HL-60/S4 treated with phorbol 12-myristate 13-acetate at 8.2 ng/mL for 4 days and 3 days (cell line): ENCODE results near the gene SERTAD1.
"Not testable (repeated sequence)": the region's sequence is repeated elsewhere in the genome, so short reads cannot be mapped to it uniquely, and the experiment has no call there.

ENCODE experiments used
- in situ Hi-C: fragments of 300-500 bp; cut with MboI; formaldehyde crosslinking; loops from 2 replicates; pipeline ENCODE4 v1.15.0; 2022; ENCODE audit warnings: low sequenced_read_pairs

Gene SERTAD1

DNA sequence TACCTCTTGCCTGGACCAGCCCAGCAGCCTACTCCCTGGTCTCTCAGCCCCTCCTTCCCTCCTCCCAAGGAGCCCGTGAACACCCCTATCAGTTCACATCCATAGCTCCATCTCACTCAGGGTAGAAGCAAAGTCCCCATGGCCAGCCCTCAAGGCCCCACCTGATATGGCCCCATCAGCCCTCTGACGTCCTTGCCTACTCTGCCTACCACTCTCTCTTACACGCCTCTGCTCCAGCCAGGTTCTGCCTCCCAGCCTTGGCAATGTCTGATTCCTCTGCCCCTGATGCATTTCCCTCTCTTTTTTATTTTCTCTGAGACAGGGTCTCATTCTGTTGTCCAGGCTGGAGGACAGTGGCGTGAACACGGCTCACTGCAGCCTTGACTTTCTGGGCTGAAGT is 26.2 kb upstream of the SERTAD1 start:
- in situ Hi-C loops, result no loop called here

DNA sequence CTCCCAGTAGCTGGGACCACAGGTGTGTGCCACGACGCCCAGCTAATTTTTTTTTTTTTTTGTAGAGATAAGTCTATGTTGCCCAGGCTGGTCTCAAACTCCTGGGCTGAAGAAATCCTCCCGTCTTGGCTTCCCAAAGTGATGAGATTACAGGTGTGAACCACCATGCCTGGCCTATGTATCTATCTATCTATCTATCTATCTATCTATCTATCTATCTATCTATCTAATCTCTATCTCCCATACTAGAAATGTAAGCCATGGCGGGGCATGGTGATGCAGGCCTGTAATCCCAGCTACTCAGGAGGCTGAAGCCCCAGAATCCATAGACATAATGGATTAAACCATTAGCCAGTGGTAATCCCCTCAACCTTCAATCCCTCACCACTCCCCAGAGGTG is 24.9 kb upstream of the SERTAD1 start:
- in situ Hi-C loops, result no loop called here

DNA sequence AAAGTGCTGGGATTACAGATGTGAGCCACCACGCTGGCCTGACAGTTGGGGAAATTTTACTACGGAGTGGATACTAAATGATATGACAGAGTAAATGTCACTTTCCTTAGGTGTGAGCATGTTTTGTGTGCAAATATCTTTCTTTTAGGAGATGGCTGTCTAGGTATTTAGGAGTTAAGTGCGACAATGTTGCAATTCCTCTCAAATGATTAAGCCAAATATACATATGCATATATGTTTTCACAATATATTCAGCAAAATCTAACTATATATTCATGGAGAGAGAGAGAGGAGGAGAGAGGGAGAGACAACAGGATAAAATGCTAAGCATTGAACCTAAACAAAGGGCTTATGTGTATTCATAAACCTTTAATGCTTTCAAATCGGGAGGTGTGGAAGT is 23.7 kb upstream of the SERTAD1 start:
- in situ Hi-C loops, result no loop called here

DNA sequence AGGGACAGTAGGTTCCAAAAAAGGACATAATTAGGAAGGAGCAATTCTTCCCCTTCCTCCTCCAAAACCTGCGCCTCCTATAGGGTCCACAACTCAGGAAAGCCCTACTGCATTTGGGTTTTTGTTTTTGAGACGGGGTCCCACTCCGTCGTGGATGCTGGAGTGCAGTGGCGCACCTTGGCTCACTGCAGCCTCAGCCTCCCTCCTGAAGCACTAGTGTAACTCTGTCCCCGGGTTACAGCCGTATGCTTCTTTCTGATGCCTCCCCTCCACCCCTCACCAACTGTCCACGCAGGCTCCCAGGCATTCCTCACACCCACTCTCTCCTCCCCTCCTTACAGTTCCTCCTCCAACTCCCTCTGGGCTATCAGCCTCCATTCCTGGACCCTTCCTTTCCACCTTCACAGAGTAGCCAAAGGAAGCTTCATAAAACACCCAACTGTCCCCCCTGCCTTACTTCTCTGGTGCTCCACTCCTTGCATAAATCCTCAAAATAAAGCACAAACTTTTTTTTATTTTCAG is 20.5 kb upstream of the SERTAD1 start:
- in situ Hi-C loops, result no loop called here

DNA sequence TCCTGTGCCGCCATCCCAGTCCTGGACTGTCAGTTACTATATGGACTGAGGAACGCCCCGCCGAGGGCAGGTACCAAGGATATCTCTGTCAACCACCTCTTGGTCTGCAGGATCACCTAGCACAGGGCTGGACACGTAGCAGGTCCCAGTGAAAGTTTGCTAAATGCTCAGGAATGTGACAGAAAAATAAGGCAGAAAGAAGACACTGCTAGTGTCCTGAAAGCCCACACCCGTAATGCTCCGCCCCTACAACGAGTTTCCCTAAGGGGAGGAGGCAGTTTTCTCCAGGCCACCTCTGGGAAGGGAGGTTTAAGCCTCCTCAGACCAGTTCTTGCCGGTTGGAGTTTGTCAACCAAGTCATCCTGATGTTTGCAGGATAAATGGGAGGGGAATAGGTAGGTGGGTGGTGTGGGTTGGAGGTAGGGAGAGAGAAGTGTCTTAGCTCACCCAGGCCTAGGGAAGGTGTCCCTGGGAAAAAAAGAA is 20.0 kb upstream of the SERTAD1 start:
- in situ Hi-C loops, result no loop called here

DNA sequence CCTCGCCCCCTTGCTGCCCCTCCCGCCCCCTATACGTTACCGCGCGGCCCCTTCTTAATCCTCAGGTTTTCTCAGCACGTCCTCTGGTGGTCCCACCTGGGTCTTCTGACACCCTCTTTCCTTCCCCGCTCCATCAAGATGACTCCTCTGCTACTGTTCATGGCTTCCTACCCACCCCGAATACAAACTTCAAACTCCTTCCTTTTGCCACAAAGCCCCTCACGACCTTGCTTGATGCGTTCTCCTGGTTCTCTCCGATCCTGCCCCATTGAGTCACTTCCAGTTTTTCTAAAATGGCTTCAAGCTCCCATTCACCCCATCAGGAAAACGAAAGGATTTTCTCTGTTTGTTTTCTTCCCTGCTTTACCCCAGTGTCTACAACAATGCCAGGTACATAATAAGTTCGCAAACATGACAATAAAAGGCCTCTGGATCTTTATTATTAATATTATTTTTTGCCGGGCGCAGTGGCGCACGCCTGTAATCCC is 19.1 kb upstream of the SERTAD1 start:
- in situ Hi-C loops, result no loop called here

DNA sequence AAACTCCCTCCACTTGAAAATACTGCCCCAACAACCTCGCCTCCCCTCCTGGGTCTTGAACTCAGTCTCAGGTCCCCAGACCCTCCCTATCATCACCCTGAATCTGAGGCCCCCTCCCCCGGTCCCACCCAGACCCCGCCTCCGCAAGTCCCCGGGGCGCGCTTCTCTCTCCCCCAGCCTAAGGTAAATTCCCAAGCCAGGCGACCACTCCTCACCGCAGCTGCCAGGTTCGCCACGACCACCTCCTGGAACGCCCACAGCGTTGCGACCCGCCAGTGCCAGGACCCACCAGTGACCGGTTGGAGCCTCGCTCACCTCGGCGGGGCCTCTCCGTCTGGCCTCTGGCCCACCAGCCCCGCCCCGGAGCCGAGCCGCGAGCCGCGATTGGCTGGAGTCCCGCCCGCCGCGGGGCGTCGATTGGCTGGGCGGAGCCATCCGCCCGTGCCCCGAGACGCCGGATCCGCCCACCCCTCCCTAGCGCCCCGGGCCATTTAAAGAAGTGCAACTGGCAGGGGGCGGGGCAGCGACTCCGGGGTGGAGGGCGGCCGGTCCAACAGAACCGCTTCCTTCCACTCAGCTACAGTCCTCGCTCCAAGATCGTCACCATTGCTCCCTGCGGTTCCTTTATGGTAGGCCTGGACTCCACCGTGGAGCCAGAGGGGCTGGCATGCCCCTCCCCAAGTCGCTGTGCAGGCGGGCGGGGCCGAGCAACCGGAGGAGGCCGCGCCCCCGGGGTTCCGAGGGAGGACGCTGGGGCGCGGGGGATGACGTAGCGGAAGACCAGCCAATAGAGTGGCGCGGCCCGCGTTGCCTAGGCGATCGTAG is 18.4 kb upstream of the SERTAD1 start, which contains the start of gene SERTAD3:
TSS of gene SERTAD3 (minus strand) at position 336 of the 825 bp plus-strand sequence. CDS start 2,255 bp downstream, outside the sequence.
- in situ Hi-C loops, result no loop called here

DNA sequence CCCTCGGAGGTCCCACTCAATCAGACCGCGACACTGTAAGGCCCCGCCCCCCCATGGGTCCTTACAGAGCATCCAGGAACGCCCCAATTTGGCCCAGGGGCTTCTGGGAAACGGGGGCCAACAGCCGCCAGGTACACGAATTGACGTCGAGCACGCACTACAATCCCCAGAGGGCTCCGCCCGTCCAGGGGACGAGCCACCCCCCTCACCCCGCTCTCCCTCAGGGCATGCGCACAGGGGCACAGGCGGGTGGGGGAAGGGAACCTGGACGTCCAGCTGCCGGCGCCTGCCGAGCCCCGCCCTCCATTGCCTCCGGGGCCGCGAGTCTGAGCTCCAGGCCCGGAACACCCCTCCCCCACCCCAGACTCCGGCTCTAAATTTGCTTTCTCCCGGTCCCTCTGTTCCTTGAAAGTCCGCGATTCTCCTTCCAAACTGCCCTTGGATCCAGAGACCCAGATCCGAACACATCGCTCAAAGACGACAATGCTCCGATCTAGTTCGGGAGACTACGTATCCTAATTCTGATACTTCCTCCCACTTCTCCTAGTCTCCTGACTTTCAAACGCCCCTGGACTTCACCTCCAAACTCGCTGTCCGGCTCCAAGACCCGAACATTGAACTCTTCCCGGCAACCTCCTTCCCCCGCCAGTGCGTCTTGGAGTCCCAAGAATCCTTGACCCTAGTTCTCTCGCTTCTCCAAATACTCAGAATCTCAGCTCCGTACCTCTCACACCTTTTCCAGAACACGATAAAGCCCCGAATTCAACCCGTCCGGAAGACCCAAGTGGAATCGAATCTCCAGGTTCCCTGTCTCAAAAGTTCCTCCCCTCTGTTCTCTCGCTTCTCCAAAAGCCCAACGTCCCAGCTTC is 17.6 kb upstream of the SERTAD1 start:
- in situ Hi-C loops, result no loop called here

DNA sequence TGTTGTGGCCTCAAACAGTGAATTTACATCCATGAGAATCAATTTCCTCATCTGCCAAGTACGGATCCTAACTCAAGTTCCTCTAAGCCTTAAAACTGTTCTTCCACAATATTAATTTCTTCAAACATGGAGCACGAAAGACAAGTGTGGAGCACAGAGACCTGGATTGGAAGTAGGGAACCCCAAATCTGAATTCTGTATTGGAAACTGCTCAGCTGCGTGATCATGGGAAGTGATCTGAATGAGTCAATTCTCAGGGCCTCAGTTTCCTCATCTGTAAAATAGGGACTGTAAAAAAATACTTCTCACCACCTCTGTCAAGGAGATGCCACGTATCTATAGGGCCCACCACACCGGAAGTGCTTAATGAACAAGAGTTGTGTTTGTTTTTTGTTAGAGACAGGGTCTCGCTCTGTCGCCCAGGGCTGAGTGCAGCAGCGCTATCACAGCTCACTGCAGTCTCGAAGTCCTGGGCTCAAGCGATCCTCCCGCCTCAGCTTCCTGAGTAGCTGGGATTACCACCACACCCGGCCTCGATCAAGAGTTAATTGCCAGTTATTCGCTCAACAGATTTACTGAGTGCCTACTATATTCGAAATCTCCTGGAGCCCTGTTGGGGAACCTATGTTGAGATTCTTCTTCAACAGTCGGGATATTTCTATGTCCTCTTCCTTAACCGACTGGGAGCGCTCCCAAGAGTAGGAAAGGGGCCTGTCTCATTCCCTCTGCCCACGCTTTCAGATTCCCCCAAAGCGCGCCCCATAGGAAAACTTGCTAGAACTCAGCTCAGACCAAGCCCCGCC is 16.7 kb upstream of the SERTAD1 start:
- in situ Hi-C loops, result no loop called here

DNA sequence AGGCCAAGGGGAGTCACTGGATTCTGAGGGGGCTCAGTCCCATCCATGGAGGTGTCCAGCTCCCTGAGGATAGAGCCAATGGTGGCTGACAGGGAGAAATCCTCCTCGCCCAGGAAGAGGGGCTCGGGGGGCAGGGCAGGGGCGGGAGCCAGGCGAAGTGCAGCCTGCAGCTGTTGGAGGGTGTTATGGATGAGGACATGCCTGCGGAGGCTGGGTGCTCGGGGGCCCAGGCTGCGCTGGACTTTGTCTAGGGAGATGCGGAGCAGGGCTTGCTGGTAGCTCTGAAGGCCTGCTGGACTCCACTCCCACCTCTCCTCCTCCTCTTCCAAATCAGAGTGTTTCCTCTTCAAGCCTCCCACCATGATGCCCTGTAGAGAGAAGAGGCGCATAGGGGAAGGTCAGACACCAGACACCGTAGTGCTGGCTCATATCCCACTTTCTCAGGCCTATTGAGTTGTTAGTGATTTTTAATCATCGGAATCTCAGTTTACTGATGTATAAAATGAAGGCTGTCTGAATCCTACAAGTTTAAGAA is 16.0 kb upstream of the SERTAD1 start:
- in situ Hi-C loops, result no loop called here

DNA sequence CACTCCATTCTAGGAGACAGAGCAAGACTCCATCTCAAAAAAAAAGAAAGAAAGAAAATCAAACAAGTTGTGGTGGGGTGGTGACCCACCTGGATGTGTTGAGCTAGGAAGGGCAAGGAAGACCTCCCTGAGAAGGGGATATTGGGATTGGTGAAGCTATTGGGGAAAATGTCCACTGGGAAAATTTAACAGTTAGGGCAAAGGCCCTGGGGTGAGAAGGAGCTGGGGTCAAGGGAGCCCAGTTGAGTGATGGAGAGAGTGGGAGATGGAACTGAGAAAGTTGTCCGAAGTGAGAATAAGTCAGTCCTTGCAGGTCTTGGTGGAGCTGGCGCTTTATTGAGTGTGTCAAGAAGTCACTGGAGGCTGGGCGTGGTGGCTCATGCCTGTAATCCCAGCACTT is 12.5 kb upstream of the SERTAD1 start:
- in situ Hi-C loops, result no loop called here

DNA sequence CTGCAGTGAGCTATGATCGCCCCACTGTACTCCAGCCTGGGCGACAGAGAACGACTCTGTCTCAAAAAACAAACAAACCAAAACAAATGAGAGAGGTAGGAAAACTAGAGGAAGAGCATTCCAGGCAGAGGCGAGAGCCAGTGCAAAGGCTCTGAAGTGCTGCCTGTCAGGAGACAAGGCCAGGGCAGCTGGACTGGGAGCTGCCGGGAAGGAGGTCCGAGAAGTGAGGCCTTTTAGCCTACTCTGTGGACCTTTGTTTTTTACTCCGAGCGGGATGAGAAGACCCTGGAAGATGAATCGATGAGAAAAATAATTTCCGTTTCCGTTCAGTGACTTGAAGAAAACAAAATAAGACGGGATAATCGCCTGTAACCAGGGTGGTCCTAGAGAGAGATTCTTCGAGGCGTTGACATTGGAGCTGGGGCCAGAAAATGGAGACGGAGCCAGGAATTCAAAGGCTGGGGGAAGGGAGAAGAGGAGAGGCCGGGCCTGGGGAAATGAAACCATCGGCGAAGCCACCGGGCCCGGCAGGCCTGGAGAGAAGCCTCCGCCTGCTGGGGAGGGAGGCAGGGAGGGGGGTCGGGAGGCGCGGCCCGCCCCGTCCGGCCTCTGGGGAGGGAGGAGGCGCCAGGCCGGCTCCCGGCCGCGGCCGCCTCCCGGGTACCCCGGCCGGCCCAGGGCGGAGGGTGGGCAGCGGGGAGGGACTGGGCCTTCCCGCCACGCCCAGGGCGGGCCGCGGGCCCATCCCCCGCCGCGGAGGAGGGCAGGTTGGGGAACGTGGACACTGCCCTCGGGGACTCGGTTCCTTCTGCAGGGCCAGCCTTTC is 7.8 kb upstream of the SERTAD1 start:
- in situ Hi-C loops, result no loop called here

DNA sequence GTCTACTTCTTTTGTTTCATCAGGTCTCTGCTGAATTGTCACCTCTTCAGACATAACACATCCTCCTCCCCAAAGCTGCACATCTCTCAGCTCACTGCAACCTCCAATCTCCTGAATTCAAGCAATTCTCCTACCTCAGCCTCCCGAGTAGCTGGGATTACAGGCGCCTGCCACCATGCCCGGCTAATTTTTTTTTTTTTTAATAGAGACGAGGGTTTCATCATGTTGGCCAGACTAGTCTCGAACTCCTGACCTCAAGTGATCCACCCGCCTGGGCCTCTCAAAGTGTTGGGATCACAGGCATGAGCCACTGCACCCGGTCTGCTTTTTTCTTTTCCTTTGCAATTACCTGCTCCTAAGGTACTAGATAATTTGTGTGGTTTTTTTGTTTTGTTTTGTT is 7.0 kb upstream of the SERTAD1 start:
- in situ Hi-C loops, result not testable (repeated sequence)

DNA sequence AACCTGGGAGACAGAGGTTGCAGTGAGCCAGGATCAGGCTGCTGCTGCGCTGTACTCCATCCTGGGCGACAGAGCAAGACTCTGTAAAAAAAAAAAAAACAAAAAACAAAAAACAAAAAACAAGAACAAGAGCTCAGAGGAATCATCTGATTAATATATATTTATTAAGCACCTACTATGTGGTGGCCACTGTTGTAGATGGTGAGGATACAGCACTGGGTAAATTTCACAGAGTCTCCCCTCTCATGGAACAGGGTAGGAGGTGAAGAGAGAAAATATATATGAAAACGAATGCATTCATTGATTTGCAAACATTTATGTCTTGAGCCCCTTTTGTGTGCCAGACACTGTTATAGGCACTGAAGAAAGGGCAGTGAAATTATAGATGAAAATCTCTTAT is 5.9 kb upstream of the SERTAD1 start:
- in situ Hi-C loops, result no loop called here

DNA sequence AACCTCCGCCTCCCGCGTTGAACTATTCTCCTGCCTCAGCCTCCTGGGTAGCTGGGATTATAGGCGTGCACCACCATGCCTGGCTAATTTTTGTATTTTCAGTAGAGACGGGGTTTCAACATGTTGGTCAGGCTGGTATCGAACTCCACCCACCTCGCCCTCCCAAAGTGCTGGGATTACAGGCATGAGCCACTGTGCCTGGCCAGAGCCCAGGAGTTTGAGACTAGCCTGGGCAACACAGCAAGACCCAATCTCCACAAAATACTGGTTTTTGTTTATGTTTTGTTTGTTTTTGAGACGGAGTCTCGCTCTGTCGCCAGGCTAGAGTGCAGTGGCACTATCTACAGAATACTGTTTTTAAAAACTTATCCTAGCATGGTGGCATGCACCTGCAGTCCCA is 4.5 kb upstream of the SERTAD1 start:
- in situ Hi-C loops, result not testable (repeated sequence)

DNA sequence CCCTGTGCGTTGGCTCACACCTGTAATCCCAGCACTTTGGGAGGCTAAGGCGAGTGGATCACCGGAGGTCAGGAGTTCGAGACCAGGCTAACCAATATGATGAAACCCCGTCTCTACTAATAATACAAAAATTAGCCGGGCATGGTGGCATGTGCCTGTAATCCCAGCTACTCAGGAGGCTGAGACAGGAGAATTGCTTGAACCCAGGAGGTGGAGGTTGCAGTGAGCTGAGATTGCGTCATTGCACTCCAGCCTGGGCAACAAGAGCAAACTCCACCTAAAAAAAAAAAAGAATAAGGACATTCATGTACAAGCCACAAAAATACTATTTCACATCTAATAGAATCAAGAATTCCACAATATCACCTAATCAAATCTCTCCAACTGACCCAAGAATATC is 2.4 kb upstream of the SERTAD1 start:
- in situ Hi-C loops, result not testable (repeated sequence)

DNA sequence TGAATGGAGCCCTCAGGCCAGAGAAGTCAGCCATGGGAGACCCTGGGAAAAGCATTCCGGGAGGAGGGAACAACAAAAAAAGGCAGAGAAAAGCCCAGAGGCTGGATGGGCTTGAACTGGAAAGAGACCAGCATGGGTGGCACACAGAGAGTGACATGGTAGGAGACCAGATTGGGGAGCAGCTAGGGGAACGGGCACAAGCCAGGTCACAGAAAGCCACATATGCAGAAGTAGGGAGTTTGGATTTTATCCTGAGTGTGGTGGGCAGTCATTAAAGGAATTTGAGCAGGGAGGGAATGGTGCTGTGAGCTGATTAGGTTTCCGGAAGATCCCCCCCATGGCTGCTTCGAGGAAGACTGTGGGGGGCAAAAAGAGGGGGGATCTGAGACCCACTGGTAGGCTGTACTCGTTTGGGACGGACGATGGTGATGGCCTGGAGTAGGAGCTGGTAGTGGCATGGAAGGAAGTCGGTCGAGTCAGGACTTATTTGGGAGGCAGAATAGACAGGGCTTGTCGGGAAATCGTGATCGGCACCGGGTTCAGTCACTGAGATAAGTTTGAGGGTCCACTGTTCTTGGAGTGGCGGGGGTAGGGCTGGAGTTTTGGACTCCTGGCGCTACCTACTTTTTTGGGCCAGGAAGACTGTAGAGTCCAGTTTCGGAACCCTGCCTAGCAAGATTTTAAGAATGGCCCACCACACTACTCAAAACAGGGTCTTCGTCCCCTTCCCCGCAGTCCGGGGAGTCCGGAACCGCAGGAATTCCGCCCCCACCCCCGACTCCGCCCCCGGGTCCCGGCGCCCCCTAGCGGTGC is 949 bp downstream of the SERTAD1 start:
- in situ Hi-C loops, result no loop called here

DNA sequence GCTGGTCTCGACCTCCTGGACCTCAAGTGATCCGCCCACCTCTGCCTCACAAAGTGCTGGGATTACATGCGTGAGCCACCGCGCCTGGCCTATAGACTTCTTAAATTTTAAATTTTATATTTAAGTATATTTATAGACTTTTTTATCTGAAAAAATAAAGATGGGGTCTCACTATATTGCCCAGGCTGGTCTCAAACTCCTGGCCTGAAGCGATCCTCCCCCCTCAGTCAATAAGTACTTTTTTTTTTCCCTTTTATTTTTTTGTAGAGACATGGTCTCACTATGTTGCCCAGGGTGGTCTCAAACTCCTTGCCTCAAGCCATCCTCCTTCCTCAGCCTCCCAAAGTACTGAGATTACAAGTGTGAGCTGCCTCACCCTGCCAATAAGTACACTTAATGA is 1.9 kb downstream of the SERTAD1 start:
- in situ Hi-C loops, result no loop called here
